ENCODE results near the gene PEX10. TPM values are rescaled to one million over a fixed set of nuclear protein-coding genes. Genes with fewer than 3 reads are reported as not detected.
A peak's percentile ranks its signal among the peaks of the same experiment; 100 is the strongest.

The PEX10 gene
- total and polyA plus RNA-seq, 8 donors: 10.1 to 16.8 (median 12.2) TPM

DNA sequence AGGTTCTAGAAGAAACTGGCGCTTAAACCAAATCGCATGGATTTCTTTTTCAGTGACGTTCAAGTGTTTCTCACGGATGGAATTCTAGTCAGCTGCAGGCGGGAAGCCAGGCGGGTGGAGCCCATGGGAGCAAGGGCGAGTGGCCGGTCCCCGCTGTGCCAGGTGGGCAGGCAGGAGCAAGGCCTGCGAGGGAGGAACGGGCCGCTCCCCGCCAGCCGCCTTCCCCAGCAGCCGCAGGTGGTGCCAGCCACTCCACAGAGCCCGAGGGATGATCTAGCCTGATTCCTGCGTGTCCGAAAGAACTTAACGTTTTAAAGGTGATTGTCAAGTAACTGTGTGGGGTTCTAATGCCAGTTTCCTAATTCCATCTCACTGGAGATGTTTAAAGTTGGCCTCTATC, 9.1 kb downstream of the PEX10 start:
- Histone ChIP-seq H3K4me3 (no peak overlapping the region), H3K36me3 (peaks cover 6 to 59% (median 38%) of the 10 kb centered on the region in 3 donors), H3K27ac (no peak overlapping the region), H3K9me3 (no peaks in the 10 kb centered on the region), H3K4me1 (no peaks in the 10 kb centered on the region), H3K27me3 (no peaks in the 10 kb centered on the region)
- ATAC-seq (no peak), FAIRE-seq (no peak), DNase-seq (peak in 3 of 6 donors; percentile 38 to 57 (median 51))
- WGBS, 2 donors: 85 to 87% methylated on average over 19 of the region's 19 CpGs
- intact Hi-C loops (cut with DNase I): no loop called here
- TF ChIP-seq, protein P1, sequence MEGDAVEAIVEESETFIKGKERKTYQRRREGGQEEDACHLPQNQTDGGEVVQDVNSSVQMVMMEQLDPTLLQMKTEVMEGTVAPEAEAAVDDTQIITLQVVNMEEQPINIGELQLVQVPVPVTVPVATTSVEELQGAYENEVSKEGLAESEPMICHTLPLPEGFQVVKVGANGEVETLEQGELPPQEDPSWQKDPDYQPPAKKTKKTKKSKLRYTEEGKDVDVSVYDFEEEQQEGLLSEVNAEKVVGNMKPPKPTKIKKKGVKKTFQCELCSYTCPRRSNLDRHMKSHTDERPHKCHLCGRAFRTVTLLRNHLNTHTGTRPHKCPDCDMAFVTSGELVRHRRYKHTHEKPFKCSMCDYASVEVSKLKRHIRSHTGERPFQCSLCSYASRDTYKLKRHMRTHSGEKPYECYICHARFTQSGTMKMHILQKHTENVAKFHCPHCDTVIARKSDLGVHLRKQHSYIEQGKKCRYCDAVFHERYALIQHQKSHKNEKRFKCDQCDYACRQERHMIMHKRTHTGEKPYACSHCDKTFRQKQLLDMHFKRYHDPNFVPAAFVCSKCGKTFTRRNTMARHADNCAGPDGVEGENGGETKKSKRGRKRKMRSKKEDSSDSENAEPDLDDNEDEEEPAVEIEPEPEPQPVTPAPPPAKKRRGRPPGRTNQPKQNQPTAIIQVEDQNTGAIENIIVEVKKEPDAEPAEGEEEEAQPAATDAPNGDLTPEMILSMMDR (IDR thresholded peaks at IDR 0.05): no peak

DNA sequence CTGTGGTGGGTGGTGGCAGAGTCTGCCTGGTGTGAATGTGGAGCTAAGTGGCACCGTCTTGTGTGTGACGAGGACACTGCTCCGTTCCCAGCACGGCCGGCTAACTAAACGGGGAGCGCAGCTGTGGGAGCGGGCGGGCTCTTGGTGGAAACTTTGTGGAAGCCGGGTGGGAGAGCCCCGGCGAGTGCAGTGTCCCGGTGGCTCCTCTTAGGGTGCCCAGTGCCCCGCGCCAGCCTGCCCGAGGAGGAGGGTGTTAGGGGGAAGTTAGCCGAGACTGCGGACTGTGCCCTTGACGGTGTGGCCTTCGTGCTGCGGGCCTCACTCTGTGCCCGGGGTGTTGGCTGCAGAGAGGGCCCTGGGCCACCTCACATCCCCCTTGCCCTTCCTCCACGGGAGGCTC, 9.9 kb downstream of the PEX10 start:
- Histone ChIP-seq H3K27ac (no peak overlapping the region), H3K27me3 (no peaks in the 10 kb centered on the region), H3K36me3 (peaks cover 6 to 67% (median 44%) of the 10 kb centered on the region in 3 donors), H3K9me3 (no peaks in the 10 kb centered on the region), H3K4me1 (no peaks in the 10 kb centered on the region), H3K4me3 (no peak overlapping the region)
- intact Hi-C loops (cut with DNase I): no loop called here
- no peak for FAIRE-seq
- WGBS, 2 donors: 90 to 91% methylated on average over 23 of the region's 23 CpGs
- peak in 3 of 6 donors; percentile 34 to 56 (median 44) for DNase-seq
- no peak for ATAC-seq
- TF ChIP-seq, protein P1 (IDR thresholded peaks at IDR 0.05): no peak

DNA sequence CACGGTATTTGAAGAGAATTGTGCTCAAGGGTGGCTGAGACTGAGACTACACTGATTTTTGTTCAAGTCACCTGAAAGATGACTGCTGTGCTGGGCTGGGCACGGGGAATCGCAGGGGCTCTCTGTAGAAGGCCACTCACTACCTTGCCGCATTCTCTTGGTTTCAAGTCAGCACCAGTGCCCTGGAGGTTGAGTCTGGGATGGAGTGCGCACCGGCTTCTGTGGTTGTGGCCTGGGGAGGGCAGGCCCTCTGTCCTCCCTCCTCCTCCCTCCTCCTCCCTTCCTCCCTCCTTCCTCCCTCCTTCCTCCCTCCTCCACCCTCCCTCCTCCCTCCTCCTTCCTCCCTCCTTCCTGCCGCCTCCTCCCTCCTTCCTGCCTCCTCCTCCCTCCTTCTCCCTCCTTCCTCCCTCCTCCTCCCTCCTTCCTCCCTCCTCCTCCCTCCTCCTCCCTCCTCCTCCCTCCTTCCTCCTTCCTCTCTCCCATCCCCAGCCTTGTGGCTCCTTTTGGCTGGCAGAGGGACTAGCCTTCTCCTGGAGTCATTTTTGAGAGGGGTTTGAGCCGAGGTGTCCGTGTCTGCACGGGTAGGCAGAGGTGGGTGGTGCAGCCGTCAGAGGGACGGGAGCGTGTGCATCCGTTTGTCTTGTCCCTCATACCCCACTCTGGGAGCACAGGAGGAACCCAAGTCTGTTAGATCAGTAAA, 11.3 kb downstream of the PEX10 start:
- no peak for ATAC-seq
- no peak for FAIRE-seq
- H3K36me3 ChIP-seq: peaks cover 6 to 75% (median 45%) of the 10 kb centered on the region in 3 donors
- intact Hi-C loops (cut with DNase I): no loop called here
- TF ChIP-seq, protein P1 (IDR thresholded peaks at IDR 0.05): no peak
- H3K27ac ChIP-seq: no peak overlapping the region
- WGBS, 2 donors: 88 to 92% methylated on average over 13 to 14 of the region's 14 CpGs
- no peaks in the 10 kb centered on the region for H3K4me1 ChIP-seq
- DNase-seq: peak in 2 of 6 donors; percentile 19 to 47
- no peaks in the 10 kb centered on the region for H3K9me3 ChIP-seq
- no peaks in the 10 kb centered on the region for H3K27me3 ChIP-seq
- no peak overlapping the region for H3K4me3 ChIP-seq

DNA sequence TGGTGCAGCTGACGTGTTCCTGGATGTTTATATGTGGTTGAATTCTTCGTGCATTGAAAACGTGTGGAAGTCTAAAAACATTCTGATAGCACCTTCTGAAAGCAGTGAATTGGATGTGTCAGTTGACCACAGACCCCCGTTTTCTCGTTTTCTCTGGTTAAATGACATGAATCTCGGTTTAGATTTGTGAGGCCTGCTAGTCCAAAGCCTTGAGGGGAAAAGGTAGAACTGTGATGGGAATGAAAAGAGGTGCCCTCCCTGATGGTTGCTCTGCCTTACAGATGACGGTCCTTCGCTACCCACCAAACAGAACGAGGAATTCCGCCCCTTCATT, 11.8 kb downstream of the PEX10 start:
- no peak for ATAC-seq

More for the DNA sequence above, 11.8 kb downstream of the PEX10 start:
- 85 to 89% methylated on average over 10 of the region's 10 CpGs for WGBS, 2 donors
- Histone ChIP-seq H3K9me3 (no peaks in the 10 kb centered on the region), H3K4me1 (no peaks in the 10 kb centered on the region), H3K4me3 (no peak overlapping the region), H3K27ac (no peak overlapping the region), H3K27me3 (no peaks in the 10 kb centered on the region), H3K36me3 (peaks cover 6 to 80% (median 48%) of the 10 kb centered on the region in 3 donors)
- intact Hi-C loops (cut with DNase I): no loop called here
- DNase-seq: no peak
- FAIRE-seq: no peak
- TF ChIP-seq, protein P1 (IDR thresholded peaks at IDR 0.05): no peak

Measured in pancreas (tissue), 10 donors.